ENCODE results near the gene LIPG. TPM values are rescaled to one million over a fixed set of nuclear protein-coding genes. Genes with fewer than 3 reads are reported as not detected.

The LIPG gene
- total RNA-seq, 2 donors from 2014 or later, result 0.36 to 28.5 TPM

- Histone ChIP-seq H3K27me3 (replicated peaks; ENCODE audit: insufficient read depth) (no peaks in the 10 kb centered on the region), H3K4me1 (replicated peaks) (no peaks in the 10 kb centered on the region), H3K9me3 (no peaks in the 10 kb centered on the region), H3K36me3 (no peaks in the 10 kb centered on the region), H3K4me3 (no peak overlapping the region), H3K27ac (no peak overlapping the region)
- no peak for DNase-seq (ENCODE audit: low spot score)
- TF ChIP-seq, protein P1, sequence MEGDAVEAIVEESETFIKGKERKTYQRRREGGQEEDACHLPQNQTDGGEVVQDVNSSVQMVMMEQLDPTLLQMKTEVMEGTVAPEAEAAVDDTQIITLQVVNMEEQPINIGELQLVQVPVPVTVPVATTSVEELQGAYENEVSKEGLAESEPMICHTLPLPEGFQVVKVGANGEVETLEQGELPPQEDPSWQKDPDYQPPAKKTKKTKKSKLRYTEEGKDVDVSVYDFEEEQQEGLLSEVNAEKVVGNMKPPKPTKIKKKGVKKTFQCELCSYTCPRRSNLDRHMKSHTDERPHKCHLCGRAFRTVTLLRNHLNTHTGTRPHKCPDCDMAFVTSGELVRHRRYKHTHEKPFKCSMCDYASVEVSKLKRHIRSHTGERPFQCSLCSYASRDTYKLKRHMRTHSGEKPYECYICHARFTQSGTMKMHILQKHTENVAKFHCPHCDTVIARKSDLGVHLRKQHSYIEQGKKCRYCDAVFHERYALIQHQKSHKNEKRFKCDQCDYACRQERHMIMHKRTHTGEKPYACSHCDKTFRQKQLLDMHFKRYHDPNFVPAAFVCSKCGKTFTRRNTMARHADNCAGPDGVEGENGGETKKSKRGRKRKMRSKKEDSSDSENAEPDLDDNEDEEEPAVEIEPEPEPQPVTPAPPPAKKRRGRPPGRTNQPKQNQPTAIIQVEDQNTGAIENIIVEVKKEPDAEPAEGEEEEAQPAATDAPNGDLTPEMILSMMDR (IDR thresholded peaks at IDR 0.05), result no peak
- no peak for TF ChIP-seq POLR2AphosphoS5 (IDR thresholded peaks at IDR 0.05)
- intact Hi-C loops (cut with DNase I), result no loop called here
- 73% methylated on average over 10 of the region's 10 CpGs for WGBS
These were observed 30.1 kb upstream of the LIPG start for GRCh38 chr18:49531678-49532153.

DNA sequence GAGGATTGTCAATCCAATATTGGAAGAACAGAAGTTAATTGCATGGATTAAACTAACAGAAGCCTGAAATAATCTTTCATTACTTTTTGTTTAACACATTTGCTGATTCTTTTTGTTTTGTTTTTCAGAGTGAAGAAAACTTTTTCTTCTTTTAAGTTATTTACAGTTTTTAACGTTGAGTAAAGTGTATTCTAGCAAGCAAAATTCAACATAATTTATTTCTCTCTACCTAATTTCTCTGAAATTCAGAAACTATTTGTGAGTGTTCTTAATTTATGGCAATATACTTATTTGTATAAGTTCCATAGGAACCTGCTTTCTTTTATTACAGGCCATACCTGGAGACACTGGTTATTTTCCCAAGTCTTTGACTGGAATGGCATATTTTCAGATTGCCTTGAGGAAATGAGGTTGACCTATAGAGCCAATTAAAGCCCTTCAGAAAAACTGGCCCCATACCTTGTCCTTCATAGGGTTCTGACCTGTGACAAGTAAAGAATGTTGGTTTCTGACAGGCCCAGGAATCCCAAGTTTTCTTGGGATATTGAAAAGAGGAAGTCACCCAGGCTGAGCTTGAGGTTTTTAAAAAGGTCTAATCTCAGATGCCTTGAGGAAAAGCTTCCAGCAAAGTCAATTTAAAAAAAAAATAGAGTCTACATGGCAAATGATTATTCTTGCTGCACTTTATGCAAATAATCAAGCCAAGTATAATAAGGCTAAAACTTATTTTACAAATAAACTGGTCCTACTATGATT lies 26.8 kb upstream of the LIPG start:
- Histone ChIP-seq H3K4me1 (replicated peaks) (no peaks in the 10 kb centered on the region), H3K9me3 (no peaks in the 10 kb centered on the region), H3K4me3 (no peak overlapping the region), H3K27ac (no peak overlapping the region), H3K27me3 (replicated peaks; ENCODE audit: insufficient read depth) (no peaks in the 10 kb centered on the region), H3K36me3 (no peaks in the 10 kb centered on the region)
- DNase-seq (ENCODE audit: low spot score), result no peak
- WGBS, result 86% methylated on average over 1 of the region's 1 CpG
- TF ChIP-seq POLR2AphosphoS5 (IDR thresholded peaks at IDR 0.05) (no peak), POLR2A (IDR thresholded peaks at IDR 0.05) (no peak)
- TF ChIP-seq, protein P1 (IDR thresholded peaks at IDR 0.05), result no peak
- intact Hi-C loops (cut with DNase I), result no loop called here

GRCh38 chr18:49537232-49537896 lies 24.5 kb upstream of the LIPG start:
- intact Hi-C loops (cut with DNase I), result no loop called here
- Histone ChIP-seq H3K4me3 (no peak overlapping the region), H3K27me3 (replicated peaks; ENCODE audit: insufficient read depth) (no peaks in the 10 kb centered on the region), H3K4me1 (replicated peaks) (no peaks in the 10 kb centered on the region), H3K9me3 (no peaks in the 10 kb centered on the region), H3K36me3 (no peaks in the 10 kb centered on the region), H3K27ac (no peak overlapping the region)
- no peak for DNase-seq (ENCODE audit: low spot score)
- TF ChIP-seq POLR2A (IDR thresholded peaks at IDR 0.05), result no peak
- no peak for TF ChIP-seq POLR2AphosphoS5 (IDR thresholded peaks at IDR 0.05)
- TF ChIP-seq, protein P1 (IDR thresholded peaks at IDR 0.05), result no peak
- 74% methylated on average over 6 of the region's 6 CpGs for WGBS

GRCh38 chr18:49544362-49544761 lies 17.5 kb upstream of the LIPG start:
- H3K27me3 ChIP-seq (replicated peaks; ENCODE audit: insufficient read depth), result no peaks in the 10 kb centered on the region
- no peaks in the 10 kb centered on the region for H3K9me3 ChIP-seq
- no peak overlapping the region for H3K27ac ChIP-seq
- DNase-seq (ENCODE audit: low spot score), result no peak
- intact Hi-C loops (cut with DNase I), result no loop called here
- TF ChIP-seq, protein P1 (IDR thresholded peaks at IDR 0.05), result no peak
- no peak for TF ChIP-seq POLR2AphosphoS5 (IDR thresholded peaks at IDR 0.05)
- no peaks in the 10 kb centered on the region for H3K4me1 ChIP-seq (replicated peaks)
- 84% methylated on average over 5 of the region's 5 CpGs for WGBS
- no peak overlapping the region for H3K4me3 ChIP-seq
- no peaks in the 10 kb centered on the region for H3K36me3 ChIP-seq

Measured in prostate gland (tissue), 2 donors.